Jurkat, Clone E6-1 (cell line): ENCODE data around the gene SPAG16.
"Not testable (repeated sequence)": the region's sequence is repeated elsewhere in the genome, so short reads cannot be mapped to it uniquely, and the experiment has no call there.

Experiments
- DNase-seq: peaks from one replicate; pipeline ENCODE4 v3.0.0-alpha.2; 2011; ENCODE audit warnings: low read depth, low spot score
- H3K4me3 ChIP-seq: 2 replicates; pipeline ENCODE4 v1.5.1; 2011; ENCODE audit warnings: mild to moderate bottlenecking, low read length, control low read depth, moderate library complexity

SPAG16 gene

DNA sequence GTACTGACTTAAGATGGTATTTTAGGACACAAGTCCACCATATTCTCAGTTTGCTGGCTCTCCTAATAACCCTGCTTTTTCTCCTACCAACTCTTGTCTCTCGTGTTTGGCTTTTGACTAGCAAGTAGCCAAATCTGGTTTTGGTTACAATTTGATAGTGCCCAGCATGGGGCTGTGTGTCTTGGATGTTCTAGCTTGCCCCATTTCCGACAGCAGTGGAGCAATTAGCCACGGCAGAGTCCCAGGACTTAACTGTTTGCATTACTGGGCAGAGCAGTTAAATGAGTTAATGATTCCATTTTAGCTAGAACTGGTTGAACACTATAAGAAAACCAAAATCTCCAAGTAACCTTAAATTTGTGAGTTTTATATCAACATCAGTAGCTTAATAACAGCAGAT is 18.6 kb upstream of the SPAG16 start:
- DNase-seq, result no peak
- H3K4me3 ChIP-seq, result no peak overlapping the region

GRCh38 chr2:213266421-213266820 is 17.8 kb upstream of the SPAG16 start:
- DNase-seq, result no peak
- H3K4me3 ChIP-seq, result no peak overlapping the region

DNA sequence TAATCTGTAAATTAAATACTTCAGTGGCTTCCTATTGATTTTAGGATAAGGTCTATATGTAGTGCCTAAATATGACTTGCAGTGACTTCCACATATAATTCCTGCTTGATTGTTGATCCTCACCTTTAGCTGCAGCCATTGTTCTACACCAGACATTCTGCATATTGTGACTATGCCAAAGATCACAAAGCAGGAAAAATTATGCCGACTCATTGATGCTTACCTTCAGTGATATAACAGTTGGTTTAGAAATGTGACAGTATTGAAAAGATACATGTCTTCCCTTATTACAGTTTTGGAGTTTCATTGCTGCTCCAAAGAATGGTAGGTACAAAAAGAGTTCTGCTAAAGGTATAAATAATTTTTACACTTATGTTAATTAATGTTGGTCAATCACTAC is 12.3 kb upstream of the SPAG16 start:
- DNase-seq, result no peak
- H3K4me3 ChIP-seq, result no peak overlapping the region

GRCh38 chr2:213274143-213274542 is 10.1 kb upstream of the SPAG16 start:
- H3K4me3 ChIP-seq, result no peak overlapping the region
- DNase-seq, result no peak

DNA sequence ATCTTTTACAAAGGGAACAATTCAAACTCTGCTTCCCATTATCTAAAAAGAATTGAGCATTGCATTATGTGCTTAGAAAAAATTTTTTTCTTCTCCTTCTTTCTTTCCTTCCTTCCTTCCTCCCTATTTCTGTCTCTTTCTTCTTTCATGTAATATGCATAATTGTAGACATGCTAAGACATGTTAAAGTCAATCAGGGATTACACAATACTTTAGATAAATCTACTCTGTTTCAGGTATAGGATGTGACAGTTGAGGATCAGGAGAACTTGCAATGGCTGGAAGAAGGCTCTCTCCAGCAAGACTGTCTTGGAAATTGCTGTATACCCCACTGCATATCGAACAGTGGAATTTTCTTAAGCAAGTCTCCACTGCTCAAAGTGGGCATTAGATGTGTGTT is 9.0 kb upstream of the SPAG16 start:
- DNase-seq, result no peak
- H3K4me3 ChIP-seq, result no peak overlapping the region

- DNase-seq, H3K4me3 ChIP-seq: not testable (repeated sequence)
Observed at GRCh38 chr2:213277134-213277533, 7.1 kb upstream of the SPAG16 start.

- H3K4me3 ChIP-seq, result no peak overlapping the region
- no peak for DNase-seq
Observed at GRCh38 chr2:213279116-213279620, 5.1 kb upstream of the SPAG16 start.

GRCh38 chr2:213279971-213280370 is 4.3 kb upstream of the SPAG16 start:
- no peak for DNase-seq
- no peak overlapping the region for H3K4me3 ChIP-seq

DNA sequence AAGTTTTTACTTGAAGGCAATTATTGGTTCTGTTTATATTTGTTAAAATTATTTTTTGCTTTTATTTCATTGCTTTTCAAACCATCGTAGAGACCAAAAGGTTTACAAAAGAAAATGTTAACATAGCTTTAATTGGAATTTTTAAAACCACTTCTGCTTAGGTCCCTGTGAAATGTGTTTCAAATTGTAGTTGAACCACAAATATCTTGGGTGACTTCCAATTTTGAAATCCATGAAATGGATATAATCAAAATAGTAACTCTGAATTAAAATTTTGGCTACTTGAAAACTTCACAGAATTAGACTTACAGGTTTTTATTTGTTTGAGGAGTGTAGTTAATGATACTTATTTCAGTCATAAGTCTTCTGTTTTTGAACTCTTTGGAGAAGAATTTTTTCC is 3.1 kb upstream of the SPAG16 start:
- H3K4me3 ChIP-seq, result no peak overlapping the region
- DNase-seq, result no peak

GRCh38 chr2:213285404-213285803 is 1.1 kb downstream of the SPAG16 start:
- no peak for DNase-seq
- H3K4me3 ChIP-seq, result no peak overlapping the region

GRCh38 chr2:213286161-213286560 is 1.9 kb downstream of the SPAG16 start:
- DNase-seq, result no peak
- H3K4me3 ChIP-seq, result no peak overlapping the region

- no peak for DNase-seq
- no peak overlapping the region for H3K4me3 ChIP-seq
Observed at GRCh38 chr2:213288913-213289700, 4.8 kb downstream of the SPAG16 start.

GRCh38 chr2:213290501-213290900 is 6.2 kb downstream of the SPAG16 start:
- no peak overlapping the region for H3K4me3 ChIP-seq
- no peak for DNase-seq

DNA sequence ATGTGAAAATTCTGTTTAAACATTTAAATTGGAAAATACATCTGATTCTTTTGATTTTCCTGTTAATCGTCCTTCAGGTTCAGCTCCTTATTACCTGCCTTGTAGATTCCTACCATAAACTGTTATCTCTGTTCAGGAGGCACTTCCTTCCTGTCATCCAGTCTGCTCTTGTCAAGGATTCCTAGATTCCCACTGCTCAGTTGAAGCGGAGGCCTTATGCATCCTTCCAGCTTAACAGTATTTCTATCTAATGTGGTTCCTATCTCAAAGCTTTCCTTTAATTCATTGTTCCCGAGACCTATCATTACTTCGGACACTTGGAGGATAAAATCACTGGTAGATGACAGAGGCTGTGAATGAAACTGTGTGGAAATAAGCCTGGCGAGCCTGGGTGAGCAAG is 12.0 kb downstream of the SPAG16 start:
- H3K4me3 ChIP-seq, result no peak overlapping the region
- DNase-seq, result no peak

DNA sequence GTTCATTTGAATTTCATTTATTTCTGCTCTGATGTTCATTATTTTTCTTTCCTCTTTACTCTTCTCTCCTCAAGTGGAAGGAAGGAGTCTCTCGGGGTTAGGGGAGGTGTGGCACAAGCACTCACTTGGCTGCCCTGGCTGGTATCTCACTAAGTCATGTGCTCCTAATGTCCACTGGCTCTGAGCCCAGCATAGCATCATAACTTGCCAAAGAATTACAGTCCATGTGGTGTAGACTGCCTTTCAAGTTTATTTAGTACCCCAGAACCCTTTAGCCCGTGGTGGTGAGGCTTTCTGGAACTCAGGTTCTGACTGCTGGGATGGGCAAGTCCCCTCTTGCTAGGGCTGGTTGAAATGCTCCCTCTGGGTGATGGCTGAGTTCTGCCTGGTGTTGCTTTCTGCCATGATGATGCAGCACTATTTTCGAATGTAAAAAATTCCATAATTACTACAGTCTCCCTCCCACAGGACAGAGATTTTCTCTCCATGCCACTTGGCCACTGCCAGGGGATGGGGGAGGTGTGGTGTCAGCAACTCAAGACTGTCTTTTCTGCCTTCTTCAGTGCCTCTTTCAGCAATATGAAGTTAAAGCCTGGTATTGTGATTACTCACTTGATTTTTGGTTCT is 22.2 kb downstream of the SPAG16 start:
- no peak for DNase-seq
- H3K4me3 ChIP-seq, result no peak overlapping the region

GRCh38 chr2:213315168-213315876 is 31.1 kb downstream of the SPAG16 start:
- H3K4me3 ChIP-seq, result no peak overlapping the region
- DNase-seq, result no peak

DNA sequence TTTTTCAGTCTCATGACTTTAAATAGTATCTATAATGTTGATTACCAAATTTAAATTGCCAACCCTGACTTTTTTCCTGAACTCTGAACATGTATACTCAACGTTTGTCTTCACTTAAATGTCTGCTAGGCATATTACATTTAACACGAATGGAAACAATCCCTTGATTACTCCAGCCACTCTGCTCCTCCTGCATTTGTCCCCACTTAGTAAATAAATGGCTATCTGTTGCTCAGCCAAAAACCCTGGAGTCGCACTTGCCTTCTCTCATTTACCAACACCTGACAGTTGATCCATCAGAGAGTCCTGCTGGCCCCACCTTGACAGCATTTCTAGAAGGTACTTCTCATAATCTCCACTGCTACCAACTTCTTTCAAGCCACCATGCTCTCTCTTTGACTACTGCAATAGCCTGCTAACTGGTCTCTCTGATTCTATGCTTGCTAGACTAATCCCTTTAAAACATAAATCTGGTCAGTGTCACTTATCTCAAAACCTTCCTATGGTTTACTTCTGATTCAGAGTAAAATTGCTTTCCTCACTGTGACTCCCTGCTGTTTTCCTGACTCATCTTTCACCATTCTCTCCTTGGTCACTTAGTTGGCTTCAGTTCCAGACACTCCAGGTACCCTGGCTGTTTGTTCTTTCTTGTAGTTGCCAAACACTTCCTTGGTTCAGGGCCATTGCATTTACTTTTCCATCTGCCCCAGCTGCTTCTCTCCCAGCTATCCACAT is 31.9 kb downstream of the SPAG16 start:
- no peak for DNase-seq
- H3K4me3 ChIP-seq, result no peak overlapping the region

DNA sequence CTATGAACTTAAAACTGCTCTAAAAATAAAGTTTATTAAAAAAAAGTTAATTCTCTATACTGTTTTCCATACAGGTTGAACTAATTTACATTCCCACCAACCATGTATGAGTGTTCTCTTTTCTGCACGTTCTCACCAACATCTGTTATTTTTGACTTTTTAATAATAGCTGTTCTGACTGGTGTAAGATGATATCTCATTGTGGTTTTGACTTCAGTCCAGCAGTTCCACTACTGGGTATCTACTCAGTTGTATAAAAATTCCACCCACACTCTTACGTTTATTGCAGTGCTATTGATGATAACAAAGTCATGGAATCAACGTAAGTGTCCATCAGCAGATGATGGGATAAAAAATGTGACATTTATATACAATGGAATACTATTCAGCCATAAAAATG is 33.7 kb downstream of the SPAG16 start:
- no peak for DNase-seq
- no peak overlapping the region for H3K4me3 ChIP-seq

GRCh38 chr2:213320604-213321003 is 36.3 kb downstream of the SPAG16 start:
- no peak overlapping the region for H3K4me3 ChIP-seq
- no peak for DNase-seq
